TTC549 (cell line): ENCODE results near the gene DENND1A.
"Not testable (repeated sequence)": the region's sequence is repeated elsewhere in the genome, so short reads cannot be mapped to it uniquely, and the experiment has no call there.

Experiments used
- FAIRE-seq: peaks from 2 replicates; lab custom pipeline; 2012; peaks lifted over from hg19 to GRCh38; lab: Jason Lieb, UNC

DENND1A gene

GRCh38 chr9:123815856-123816255 is 114.1 kb downstream of the DENND1A start:
- not testable (repeated sequence) for FAIRE-seq

- FAIRE-seq: no peak
Measured at GRCh38 chr9:123814496-123814895, 115.4 kb downstream of the DENND1A start.

- no peak for FAIRE-seq
Measured at GRCh38 chr9:123812984-123813383, 116.9 kb downstream of the DENND1A start.

GRCh38 chr9:123807251-123807650 is 122.7 kb downstream of the DENND1A start:
- FAIRE-seq: no peak

GRCh38 chr9:123806829-123807228 is 123.1 kb downstream of the DENND1A start:
- FAIRE-seq: no peak

- FAIRE-seq: no peak
Measured at GRCh38 chr9:123798195-123798594, 131.7 kb downstream of the DENND1A start.

GRCh38 chr9:123796618-123797484 is 133.1 kb downstream of the DENND1A start:
- no peak for FAIRE-seq

- no peak for FAIRE-seq
Measured at GRCh38 chr9:123796094-123796493, 133.8 kb downstream of the DENND1A start.

- FAIRE-seq: no peak
Measured at GRCh38 chr9:123795336-123795735, 134.6 kb downstream of the DENND1A start.

GRCh38 chr9:123792501-123792900 is 137.4 kb downstream of the DENND1A start:
- FAIRE-seq: no peak

- no peak for FAIRE-seq
Measured at GRCh38 chr9:123789554-123790292, 140.2 kb downstream of the DENND1A start.

GRCh38 chr9:123787416-123787815 is 142.5 kb downstream of the DENND1A start:
- FAIRE-seq: no peak

GRCh38 chr9:123784518-123784917 is 145.4 kb downstream of the DENND1A start:
- FAIRE-seq: no peak

- no peak for FAIRE-seq
Measured at GRCh38 chr9:123778232-123778902, 151.6 kb downstream of the DENND1A start.

GRCh38 chr9:123776708-123777537 is 153.0 kb downstream of the DENND1A start:
- FAIRE-seq: no peak

GRCh38 chr9:123775289-123776284 is 154.3 kb downstream of the DENND1A start:
- no peak for FAIRE-seq

- FAIRE-seq: no peak
Measured at GRCh38 chr9:123773783-123774182, 156.1 kb downstream of the DENND1A start.

- no peak for FAIRE-seq
Measured at GRCh38 chr9:123772967-123773366, 157.0 kb downstream of the DENND1A start.

GRCh38 chr9:123772374-123772773 is 157.6 kb downstream of the DENND1A start:
- FAIRE-seq: no peak

- no peak for FAIRE-seq
Measured at GRCh38 chr9:123771690-123772089, 158.2 kb downstream of the DENND1A start.

GRCh38 chr9:123769719-123770118 is 160.2 kb downstream of the DENND1A start:
- no peak for FAIRE-seq
